HEK293 (cell line): Measurements from ENCODE around the gene RAC3.

ENCODE experiments used
- GLI4 ChIP-seq: fragments of 450-650 bp; formaldehyde crosslinking; IDR thresholded peaks from 2 replicates; pipeline ENCODE4 v1.5.1; 2016; ENCODE audit warnings: missing biosample characterization, missing genetic modification characterization
- SP2 ChIP-seq: fragments of 450-650 bp; formaldehyde crosslinking; IDR thresholded peaks from 2 replicates; pipeline ENCODE4 v1.5.1; 2016; ENCODE audit warnings: missing biosample characterization, missing genetic modification characterization
- TCF7L2 ChIP-seq: IDR thresholded peaks from 2 replicates; pipeline ENCODE4 v1.6.1; 2011; ENCODE audit warnings: low read depth, mild to moderate bottlenecking, inconsistent platforms, low read length, moderate library complexity, borderline replicate concordance
- YY1 ChIP-seq: fragments of 450-650 bp; formaldehyde crosslinking; IDR thresholded peaks from 2 replicates; pipeline ENCODE4 v1.5.1; 2018; ENCODE audit warnings: missing biosample characterization, missing genetic modification characterization
- ZBTB1 ChIP-seq: fragments of 450-650 bp; formaldehyde crosslinking; IDR thresholded peaks from 2 replicates; pipeline ENCODE4 v1.5.1; 2016; ENCODE audit warnings: missing biosample characterization, missing genetic modification characterization
- ZBTB7A ChIP-seq: fragments of 450-650 bp; formaldehyde crosslinking; IDR thresholded peaks from 2 replicates; pipeline ENCODE4 v1.5.1; 2016; ENCODE audit warnings: low read depth, missing biosample characterization, missing genetic modification characterization
- ZNF335 ChIP-seq: fragments of 450-650 bp; formaldehyde crosslinking; conservative IDR thresholded peaks from 2 replicates; pipeline ENCODE4 v1.5.1; 2016; ENCODE audit warnings: missing biosample characterization, missing genetic modification characterization
- ZNF404 ChIP-seq: fragments of 450-650 bp; formaldehyde crosslinking; IDR thresholded peaks from 2 replicates; pipeline ENCODE4 v1.5.1; 2017; ENCODE audit warnings: missing biosample characterization, missing genetic modification characterization
- ZNF585B ChIP-seq: fragments of 450-650 bp; formaldehyde crosslinking; IDR thresholded peaks from 2 replicates; pipeline ENCODE4 v1.5.1; 2016; ENCODE audit warnings: missing biosample characterization, missing genetic modification characterization
- TF ChIP-seq, protein P1 (sequence below): fragments of 450-650 bp; formaldehyde crosslinking; IDR thresholded peaks from 2 replicates; pipeline ENCODE4 v1.5.1; 2016; ENCODE audit warnings: missing biosample characterization, missing genetic modification characterization
- TF ChIP-seq, protein P2 (sequence below): sonication (generic); formaldehyde crosslinking; IDR thresholded peaks from 2 replicates; pipeline ENCODE4 v1.8.1; 2022; ENCODE audit warnings: mild to moderate bottlenecking, moderate library complexity, missing genetic modification reagents
- TF ChIP-seq, protein P3 (sequence below): fragments of 450-650 bp; formaldehyde crosslinking; IDR thresholded peaks from 2 replicates; pipeline ENCODE4 v1.5.1; 2016; ENCODE audit warnings: missing biosample characterization, missing genetic modification characterization
- TF ChIP-seq, protein P4 (sequence below): fragments of 450-650 bp; formaldehyde crosslinking; IDR thresholded peaks from 2 replicates; pipeline ENCODE4 v1.5.1; 2016; ENCODE audit warnings: missing biosample characterization, missing genetic modification characterization
- TF ChIP-seq, protein P5 (sequence below): fragments of 450-650 bp; formaldehyde crosslinking; IDR thresholded peaks from 2 replicates; pipeline ENCODE4 v1.5.1; 2016; ENCODE audit warnings: missing biosample characterization, missing genetic modification characterization

DNA sequence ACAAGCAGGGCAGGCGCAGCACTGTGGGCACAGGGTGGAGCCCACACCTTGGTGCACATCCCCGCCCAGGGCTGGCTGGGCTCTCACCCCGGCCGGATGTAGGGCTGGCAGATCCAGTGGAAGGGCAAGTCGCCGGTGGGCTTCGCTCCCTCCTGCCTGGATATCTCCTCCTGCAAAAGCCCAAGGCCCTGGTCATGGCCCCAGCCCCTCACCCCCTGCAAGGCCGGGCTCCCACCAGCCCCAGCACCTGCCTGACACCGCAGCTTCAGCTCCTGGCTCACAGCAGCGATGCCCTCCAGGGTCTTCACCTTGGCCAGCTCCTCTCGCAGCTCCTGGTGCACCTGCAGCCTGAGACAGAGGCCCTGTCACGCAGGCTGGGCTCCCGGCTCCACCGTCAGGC, 29.1 kb downstream of the RAC3 start:
- TF ChIP-seq, protein P1, sequence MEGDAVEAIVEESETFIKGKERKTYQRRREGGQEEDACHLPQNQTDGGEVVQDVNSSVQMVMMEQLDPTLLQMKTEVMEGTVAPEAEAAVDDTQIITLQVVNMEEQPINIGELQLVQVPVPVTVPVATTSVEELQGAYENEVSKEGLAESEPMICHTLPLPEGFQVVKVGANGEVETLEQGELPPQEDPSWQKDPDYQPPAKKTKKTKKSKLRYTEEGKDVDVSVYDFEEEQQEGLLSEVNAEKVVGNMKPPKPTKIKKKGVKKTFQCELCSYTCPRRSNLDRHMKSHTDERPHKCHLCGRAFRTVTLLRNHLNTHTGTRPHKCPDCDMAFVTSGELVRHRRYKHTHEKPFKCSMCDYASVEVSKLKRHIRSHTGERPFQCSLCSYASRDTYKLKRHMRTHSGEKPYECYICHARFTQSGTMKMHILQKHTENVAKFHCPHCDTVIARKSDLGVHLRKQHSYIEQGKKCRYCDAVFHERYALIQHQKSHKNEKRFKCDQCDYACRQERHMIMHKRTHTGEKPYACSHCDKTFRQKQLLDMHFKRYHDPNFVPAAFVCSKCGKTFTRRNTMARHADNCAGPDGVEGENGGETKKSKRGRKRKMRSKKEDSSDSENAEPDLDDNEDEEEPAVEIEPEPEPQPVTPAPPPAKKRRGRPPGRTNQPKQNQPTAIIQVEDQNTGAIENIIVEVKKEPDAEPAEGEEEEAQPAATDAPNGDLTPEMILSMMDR (tag by site-specific recombination): no peak
- no peak for TF ChIP-seq SP2
- TF ChIP-seq, protein P2, sequence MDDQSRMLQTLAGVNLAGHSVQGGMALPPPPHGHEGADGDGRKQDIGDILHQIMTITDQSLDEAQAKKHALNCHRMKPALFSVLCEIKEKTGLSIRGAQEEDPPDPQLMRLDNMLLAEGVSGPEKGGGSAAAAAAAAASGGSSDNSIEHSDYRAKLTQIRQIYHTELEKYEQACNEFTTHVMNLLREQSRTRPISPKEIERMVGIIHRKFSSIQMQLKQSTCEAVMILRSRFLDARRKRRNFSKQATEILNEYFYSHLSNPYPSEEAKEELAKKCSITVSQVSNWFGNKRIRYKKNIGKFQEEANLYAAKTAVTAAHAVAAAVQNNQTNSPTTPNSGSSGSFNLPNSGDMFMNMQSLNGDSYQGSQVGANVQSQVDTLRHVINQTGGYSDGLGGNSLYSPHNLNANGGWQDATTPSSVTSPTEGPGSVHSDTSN (CRISPR knock-in tag): no peak
- TF ChIP-seq TCF7L2: no peak
- TF ChIP-seq, protein P3, sequence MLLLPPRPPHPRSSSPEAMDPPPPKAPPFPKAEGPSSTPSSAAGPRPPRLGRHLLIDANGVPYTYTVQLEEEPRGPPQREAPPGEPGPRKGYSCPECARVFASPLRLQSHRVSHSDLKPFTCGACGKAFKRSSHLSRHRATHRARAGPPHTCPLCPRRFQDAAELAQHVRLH (tag by site-specific recombination): no peak
- no peak for TF ChIP-seq ZNF404
- no peak for TF ChIP-seq ZBTB1 (tag by site-specific recombination)
- no peak for TF ChIP-seq GLI4
- TF ChIP-seq ZNF585B (tag by site-specific recombination): no peak
- no peak for TF ChIP-seq ZNF335 (tag by site-specific recombination)
- TF ChIP-seq YY1 (tag by site-specific recombination): no peak
- TF ChIP-seq, protein P4, sequence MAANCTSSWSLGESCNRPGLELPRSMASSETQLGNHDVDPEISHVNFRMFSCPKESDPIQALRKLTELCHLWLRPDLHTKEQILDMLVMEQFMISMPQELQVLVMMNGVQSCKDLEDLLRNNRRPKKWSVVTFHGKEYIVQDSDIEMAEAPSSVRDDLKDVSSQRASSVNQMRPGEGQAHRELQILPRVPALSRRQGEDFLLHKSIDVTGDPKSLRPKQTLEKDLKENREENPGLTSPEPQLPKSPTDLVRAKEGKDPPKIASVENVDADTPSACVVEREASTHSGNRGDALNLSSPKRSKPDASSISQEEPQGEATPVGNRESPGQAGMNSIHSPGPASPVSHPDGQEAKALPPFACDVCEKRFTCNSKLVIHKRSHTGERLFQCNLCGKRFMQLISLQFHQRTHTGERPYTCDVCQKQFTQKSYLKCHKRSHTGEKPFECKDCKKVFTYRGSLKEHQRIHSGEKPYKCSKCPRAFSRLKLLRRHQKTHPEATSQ (tag by site-specific recombination): no peak
- TF ChIP-seq, protein P5, sequence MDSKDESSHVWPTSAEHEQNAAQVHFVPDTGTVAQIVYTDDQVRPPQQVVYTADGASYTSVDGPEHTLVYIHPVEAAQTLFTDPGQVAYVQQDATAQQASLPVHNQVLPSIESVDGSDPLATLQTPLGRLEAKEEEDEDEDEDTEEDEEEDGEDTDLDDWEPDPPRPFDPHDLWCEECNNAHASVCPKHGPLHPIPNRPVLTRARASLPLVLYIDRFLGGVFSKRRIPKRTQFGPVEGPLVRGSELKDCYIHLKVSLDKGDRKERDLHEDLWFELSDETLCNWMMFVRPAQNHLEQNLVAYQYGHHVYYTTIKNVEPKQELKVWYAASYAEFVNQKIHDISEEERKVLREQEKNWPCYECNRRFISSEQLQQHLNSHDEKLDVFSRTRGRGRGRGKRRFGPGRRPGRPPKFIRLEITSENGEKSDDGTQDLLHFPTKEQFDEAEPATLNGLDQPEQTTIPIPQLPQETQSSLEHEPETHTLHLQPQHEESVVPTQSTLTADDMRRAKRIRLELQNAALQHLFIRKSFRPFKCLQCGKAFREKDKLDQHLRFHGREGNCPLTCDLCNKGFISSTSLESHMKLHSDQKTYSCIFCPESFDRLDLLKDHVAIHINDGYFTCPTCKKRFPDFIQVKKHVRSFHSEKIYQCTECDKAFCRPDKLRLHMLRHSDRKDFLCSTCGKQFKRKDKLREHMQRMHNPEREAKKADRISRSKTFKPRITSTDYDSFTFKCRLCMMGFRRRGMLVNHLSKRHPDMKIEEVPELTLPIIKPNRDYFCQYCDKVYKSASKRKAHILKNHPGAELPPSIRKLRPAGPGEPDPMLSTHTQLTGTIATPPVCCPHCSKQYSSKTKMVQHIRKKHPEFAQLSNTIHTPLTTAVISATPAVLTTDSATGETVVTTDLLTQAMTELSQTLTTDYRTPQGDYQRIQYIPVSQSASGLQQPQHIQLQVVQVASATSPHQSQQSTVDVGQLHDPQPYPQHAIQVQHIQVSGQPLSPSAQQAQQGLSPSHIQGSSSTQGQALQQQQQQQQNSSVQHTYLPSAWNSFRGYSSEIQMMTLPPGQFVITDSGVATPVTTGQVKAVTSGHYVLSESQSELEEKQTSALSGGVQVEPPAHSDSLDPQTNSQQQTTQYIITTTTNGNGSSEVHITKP (tag by site-specific recombination): no peak
- no peak for TF ChIP-seq ZBTB7A (tag by site-specific recombination)
